ENCODE data around the gene OS9. TPM values are rescaled to one million over a fixed set of nuclear protein-coding genes. Genes with fewer than 3 reads are reported as not detected.
"Not testable (repeated sequence)": the region's sequence is repeated elsewhere in the genome, so short reads cannot be mapped to it uniquely, and the experiment has no call there.

OS9 gene, protein sequence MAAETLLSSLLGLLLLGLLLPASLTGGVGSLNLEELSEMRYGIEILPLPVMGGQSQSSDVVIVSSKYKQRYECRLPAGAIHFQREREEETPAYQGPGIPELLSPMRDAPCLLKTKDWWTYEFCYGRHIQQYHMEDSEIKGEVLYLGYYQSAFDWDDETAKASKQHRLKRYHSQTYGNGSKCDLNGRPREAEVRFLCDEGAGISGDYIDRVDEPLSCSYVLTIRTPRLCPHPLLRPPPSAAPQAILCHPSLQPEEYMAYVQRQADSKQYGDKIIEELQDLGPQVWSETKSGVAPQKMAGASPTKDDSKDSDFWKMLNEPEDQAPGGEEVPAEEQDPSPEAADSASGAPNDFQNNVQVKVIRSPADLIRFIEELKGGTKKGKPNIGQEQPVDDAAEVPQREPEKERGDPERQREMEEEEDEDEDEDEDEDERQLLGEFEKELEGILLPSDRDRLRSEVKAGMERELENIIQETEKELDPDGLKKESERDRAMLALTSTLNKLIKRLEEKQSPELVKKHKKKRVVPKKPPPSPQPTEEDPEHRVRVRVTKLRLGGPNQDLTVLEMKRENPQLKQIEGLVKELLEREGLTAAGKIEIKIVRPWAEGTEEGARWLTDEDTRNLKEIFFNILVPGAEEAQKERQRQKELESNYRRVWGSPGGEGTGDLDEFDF
- polyA plus RNA-seq (ENCODE audit: insufficient read length), result 212 TPM
- long read RNA-seq, donor 1, transcript OS9-220 (14 exons, 2,135 nt), result minor isoform, 8 of 306 reads
- long read RNA-seq, donor 1, transcript OS9-211 (2 exons, 700 nt), result minor isoform, 6 of 306 reads
- long read RNA-seq, donor 1, transcript OS9-202 (15 exons, 2,691 nt), result major isoform, 13 of 306 reads
- long read RNA-seq, donor 1, transcript OS9-216 (3 exons, 564 nt), result minor isoform, 8 of 306 reads
- long read RNA-seq, donor 1, partial matches to known transcripts, result 103 of 306 reads
- long read RNA-seq, donor 1, other reads (novel, unspliced or antisense), result 162 of 306 reads
- long read RNA-seq, donor 2, transcript OS9-220 (14 exons, 2,135 nt), result minor isoform, 5 of 85 reads
- long read RNA-seq, donor 2, transcript OS9-216 (3 exons, 564 nt), result major isoform, 12 of 85 reads
- long read RNA-seq, donor 2, transcript OS9-202 (15 exons, 2,691 nt), result minor isoform, 10 of 85 reads
- long read RNA-seq, donor 2, partial matches to known transcripts, result 43 of 85 reads
- long read RNA-seq, donor 2, other reads (novel, unspliced or antisense), result 5 of 85 reads
- long read RNA-seq, donor 3, transcript OS9-202 (15 exons, 2,691 nt), result minor isoform, 5 of 59 reads
- long read RNA-seq, donor 3, transcript OS9-208 (2 exons, 1,028 nt), result minor isoform, 8 of 59 reads
- long read RNA-seq, donor 3, transcript OS9-216 (3 exons, 564 nt), result major isoform, 9 of 59 reads
- long read RNA-seq, donor 3, transcript OS9-220 (14 exons, 2,135 nt), result minor isoform, 6 of 59 reads
- long read RNA-seq, donor 3, partial matches to known transcripts, result 26 of 59 reads
- long read RNA-seq, donor 3, other reads (novel, unspliced or antisense), result 0 of 59 reads
- long read RNA-seq, donor 4, partial matches to known transcripts, result 9 of 14 reads
- long read RNA-seq, donor 4, other reads (novel, unspliced or antisense), result 0 of 14 reads
- long read RNA-seq, donor 5, transcript OS9-216 (3 exons, 564 nt), result minor isoform, 9 of 131 reads
- long read RNA-seq, donor 5, transcript OS9-220 (14 exons, 2,135 nt), result minor isoform, 16 of 131 reads
- long read RNA-seq, donor 5, transcript OS9-201 (14 exons, 2,505 nt), result minor isoform, 5 of 131 reads
- long read RNA-seq, donor 5, transcript OS9-202 (15 exons, 2,691 nt), result major isoform, 27 of 131 reads
- long read RNA-seq, donor 5, partial matches to known transcripts, result 57 of 131 reads
- long read RNA-seq, donor 5, other reads (novel, unspliced or antisense), result 8 of 131 reads
- long read RNA-seq, donor 6, transcript OS9-220 (14 exons, 2,135 nt), result minor isoform, 11 of 94 reads
- long read RNA-seq, donor 6, transcript OS9-216 (3 exons, 564 nt), result major isoform, 18 of 94 reads
- long read RNA-seq, donor 6, transcript OS9-202 (15 exons, 2,691 nt), result minor isoform, 7 of 94 reads
- long read RNA-seq, donor 6, partial matches to known transcripts, result 52 of 94 reads
- long read RNA-seq, donor 6, other reads (novel, unspliced or antisense), result 0 of 94 reads
- long read RNA-seq, donor 7, transcript OS9-202 (15 exons, 2,691 nt), result minor isoform, 19 of 99 reads
- long read RNA-seq, donor 7, transcript OS9-216 (3 exons, 564 nt), result major isoform, 21 of 99 reads
- long read RNA-seq, donor 7, transcript OS9-220 (14 exons, 2,135 nt), result minor isoform, 8 of 99 reads
- long read RNA-seq, donor 7, transcript OS9-201 (14 exons, 2,505 nt), result minor isoform, 9 of 99 reads
- long read RNA-seq, donor 7, partial matches to known transcripts, result 24 of 99 reads
- long read RNA-seq, donor 7, other reads (novel, unspliced or antisense), result 6 of 99 reads
- long read RNA-seq, donor 8, transcript OS9-216 (3 exons, 564 nt), result major isoform, 8 of 51 reads
- long read RNA-seq, donor 8, transcript OS9-220 (14 exons, 2,135 nt), result minor isoform, 5 of 51 reads
- long read RNA-seq, donor 8, partial matches to known transcripts, result 26 of 51 reads
- long read RNA-seq, donor 8, other reads (novel, unspliced or antisense), result 7 of 51 reads

DNA sequence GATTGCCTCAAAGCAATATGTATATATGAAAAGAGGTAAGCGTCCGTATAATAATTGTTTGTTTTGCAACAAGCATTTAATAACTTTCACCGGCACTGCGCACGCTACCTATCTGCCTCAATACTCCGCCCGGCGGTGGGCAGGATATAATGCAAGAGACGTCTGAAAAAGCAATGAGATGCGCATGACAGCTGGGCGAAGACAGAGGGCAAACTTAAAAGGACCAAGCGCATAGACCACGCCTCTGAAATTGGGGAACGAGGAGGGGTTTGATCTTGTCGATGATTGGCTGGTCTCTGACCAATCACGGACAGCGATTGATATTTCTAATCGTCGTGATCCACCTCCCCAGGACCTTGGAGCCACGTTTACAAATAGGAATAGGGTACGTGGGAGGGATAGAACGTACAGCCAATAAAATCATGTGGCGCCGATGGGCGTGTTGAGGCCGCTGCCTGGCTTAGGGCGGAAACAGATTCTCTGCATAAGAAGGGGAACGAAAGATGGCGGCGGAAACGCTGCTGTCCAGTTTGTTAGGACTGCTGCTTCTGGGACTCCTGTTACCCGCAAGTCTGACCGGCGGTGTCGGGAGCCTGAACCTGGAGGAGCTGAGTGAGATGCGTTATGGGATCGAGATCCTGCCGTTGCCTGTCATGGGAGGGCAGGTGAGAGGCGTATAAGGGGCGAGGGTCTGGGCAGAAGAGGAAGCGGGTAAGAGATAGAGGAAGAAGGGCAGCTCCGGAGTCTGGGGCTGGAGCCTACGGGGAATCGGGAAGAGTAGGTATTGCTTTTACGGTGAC lies at the start of gene OS9:
OS9 (plus strand) TSS at position 474 of the 800 bp plus-strand sequence; CDS start at position 504, 30 bp downstream.
- peak; percentile 99 for DNase-seq

DNA sequence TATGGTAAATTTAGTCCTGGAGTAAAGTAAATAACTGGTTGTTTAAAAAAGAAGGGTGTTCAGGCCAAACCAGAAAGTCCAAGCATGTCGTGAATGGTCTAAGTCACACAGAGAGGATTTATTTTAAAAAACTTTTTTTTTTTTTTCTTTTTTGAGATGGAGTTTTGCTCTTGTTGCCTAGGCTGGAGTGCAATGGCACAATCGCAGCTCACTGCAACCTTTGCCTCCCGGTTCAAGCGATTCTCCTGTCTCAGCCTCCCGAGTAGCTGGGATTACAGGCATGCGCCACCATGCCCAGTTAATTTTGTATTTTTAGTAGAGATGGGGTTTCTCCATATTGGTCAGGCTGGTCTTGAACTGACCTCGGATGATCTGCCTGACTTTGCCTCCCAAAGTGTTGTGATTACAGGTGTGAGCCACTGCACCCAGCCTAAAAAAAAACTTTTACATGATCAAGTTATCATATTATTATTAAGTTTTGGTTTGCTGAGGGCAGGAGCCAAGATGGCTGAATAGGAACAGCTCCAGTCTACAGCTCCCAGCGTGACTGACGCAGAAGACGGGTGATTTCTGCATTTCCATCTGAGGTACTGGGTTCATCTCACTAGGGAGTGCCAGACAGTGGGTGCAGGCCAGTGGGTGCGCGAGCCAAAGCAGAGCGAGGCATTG lies 47.8 kb upstream of the OS9 start:
- DNase-seq, result peak; percentile 25

DNA sequence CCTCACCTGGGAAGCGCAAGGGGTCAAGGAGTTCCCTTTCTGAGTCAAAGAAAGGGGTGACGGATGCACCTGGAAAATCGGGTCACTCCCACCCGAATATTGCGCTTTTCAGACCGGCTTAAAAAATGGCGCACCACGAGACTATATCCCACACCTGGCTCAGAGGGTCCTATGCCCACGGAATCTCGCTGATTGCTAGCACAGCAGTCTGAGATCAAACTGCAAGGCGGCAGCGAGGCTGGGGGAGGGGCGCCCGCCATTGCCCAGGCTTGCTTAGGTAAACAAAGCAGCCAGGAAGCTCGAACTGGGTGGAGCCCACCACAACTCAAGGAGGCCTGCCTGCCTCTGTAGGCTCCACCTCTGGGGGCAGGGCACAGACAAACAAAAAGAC lies 47.3 kb upstream of the OS9 start:
- not testable (repeated sequence) for DNase-seq

DNA sequence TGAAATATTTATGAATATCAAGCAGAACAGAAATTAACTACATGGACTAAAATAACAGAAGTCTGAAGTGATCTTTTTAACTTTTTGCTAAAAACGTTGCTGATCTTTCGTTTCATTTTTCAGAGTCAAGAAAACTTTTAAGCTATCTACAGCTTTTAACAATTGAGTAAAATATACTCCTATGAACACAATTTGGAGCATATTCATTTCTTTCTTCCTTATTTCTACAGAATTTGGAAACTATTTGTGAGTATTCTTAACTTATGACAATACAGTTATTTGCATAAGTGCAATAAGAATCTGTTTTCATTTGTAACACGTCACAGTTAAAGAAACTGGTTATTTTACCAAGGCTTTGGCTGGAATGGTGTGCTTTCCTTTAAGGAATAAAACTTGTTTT lies 39.9 kb upstream of the OS9 start:
- no peak for DNase-seq

DNA sequence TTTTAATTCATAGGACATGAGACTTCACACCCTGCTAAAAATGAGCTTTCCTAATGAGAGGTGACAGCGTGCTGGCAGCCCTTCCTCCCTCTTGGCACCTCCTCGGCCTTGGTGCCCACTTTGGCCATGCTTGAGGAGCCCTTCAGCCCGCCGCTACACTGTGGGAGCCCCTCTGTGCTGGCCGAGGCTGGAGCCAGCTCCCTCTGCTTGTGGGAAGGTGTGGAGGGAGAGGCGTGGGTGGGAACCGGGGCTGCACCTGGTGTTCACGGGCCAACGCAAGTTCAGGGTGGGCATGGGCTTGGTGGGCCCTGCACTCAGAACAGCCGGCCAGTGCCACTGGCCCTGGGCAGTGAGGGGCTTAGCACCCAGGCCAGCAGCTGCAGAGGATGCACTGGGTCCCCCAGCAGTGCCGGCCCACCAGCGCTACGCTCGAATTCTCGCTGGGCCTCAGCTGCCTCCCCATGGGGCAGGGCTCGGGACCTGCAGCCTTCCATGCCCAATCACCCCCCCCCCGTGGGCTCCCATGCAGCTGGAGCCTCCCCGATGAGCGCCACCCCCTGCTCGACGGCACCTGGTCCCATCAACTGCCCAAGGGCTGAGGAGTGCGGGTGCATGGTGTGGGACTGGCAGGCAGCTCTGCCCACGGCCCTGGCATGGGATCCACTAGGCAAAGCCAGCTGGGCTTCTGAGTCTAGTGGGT lies 38.2 kb upstream of the OS9 start:
- DNase-seq, result no peak

DNA sequence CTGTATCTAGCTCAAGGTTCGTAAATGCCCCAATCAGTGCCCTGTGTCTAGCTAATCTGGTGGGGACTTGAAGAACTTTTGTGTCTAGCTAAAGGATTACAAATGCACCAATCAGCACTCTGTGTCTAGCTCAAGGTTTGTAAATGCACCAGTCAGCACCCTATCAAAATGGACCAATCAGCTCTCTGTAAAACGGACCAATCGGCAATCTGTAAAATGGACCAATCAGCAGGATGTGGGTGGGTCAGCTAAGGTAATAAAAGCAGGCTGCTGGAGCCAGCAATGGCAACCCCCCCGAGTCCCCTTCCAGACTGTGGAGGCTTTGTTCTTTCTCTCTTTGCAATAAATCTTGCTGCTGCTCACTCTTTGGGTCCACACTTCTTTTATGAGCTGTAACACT lies 37.5 kb upstream of the OS9 start:
- DNase-seq, result not testable (repeated sequence)

DNA sequence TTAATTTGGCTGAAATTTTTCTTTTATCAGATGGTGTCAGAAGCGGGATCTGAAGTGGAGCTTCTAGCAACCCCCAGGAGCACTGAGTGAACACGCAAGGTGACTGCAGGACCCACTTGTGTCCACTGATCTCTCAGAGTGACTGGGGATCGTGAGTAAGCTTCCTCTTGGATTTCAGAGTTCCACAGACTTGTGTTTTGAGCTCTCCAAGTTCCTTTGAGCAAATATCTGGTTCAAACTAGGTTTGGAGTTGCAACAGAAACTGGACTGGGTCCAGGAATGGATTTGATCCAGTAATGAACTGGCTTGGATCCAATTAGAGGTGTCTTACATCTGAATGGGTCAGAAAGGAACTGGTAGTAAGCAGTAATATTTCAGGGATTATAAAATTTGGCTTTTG lies 36.2 kb upstream of the OS9 start:
- DNase-seq, result no peak

DNA sequence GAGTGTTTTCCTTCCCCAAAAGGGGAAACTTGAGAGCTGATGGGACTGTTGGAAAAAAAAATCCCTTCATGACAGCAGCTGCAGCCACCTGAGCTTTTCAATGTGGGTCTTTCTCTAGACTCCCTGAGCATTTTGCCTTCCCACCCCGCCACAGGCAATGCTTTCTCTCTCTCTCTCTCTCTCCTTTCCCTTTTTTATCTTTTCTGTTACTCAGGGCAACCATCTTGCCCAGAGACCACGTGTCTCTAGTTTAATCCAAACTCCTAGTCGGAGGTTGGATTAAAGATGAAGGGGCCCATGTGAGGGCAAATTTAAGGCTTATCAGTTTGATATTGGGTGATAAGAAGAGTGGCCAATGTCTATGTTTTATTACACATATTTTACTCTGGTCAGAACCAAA lies 35.0 kb upstream of the OS9 start:
- no peak for DNase-seq

DNA sequence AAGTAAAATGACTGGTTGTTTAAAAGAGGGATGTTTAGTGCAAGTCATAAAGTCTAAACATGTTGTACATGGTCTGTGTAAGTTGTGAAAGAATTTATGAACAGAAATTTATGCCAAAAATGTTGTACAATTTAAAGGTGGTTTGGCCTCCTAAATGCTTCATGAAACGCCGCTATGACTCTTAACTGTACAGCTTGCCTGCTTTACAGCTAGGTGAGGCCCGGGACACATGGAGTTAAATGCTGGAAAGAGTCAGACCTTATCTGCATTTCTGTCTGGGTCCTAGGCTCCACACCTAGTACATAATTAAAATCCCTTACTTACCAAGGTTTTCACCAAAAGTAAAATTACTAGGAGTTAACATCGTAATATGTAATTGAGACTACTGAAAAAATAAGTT lies 32.6 kb upstream of the OS9 start:
- no peak for DNase-seq

DNA sequence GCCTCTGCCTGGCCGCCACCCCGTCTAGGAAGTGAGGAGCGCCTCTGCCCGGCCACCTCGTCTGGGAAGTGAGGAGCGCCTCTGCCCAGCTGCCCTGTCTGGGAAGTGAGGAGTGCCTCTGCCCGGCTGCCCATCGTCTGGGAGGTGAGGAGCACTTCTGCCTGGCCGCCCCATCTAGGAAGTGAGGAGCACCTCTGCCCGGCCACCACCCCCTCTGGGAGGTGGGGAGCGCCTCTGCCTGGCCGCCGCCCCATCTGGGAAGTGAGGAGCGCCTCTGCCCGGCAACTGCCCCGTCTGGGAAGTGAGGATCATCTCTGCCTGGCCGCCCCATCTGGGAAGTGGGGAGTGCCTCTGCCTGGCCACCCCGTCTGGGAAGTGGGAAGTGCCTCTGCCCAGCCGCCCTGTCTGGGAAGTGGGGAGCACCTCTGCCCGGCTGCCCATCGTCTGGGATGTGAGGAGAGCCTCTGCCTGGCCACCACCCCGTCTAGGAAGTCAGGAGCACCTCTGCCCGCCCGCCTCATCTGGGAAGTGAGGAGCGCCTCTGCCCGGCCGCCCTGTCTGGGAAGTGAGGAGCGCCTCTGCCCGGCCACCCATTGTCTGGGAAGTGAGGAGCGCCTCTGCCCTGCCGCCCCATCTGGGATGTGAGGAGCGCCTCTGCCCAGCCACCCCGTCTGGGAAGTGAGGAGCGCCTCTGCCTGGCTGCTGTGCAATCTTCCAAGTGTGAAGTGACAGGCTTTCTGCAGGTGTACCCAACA lies 28.7 kb upstream of the OS9 start:
- not testable (repeated sequence) for DNase-seq

DNA sequence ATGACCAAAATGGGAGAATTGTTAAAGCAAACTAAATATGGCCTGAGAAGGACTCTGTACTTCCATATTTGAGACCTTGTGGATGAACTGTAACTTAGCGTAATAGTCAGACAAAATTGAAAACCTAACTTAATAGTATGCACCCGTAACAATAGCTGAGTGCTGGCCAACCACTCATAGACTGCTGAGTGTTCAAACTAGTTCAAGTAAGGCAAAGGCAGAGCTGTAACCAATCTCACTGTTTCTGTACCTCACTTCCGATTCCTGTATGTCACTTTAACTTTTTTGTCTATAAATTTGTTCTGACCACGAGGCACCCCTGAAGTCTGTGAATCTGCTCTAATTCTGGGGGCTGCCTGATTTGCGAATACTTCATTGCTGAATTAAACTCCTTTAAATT lies 27.0 kb upstream of the OS9 start:
- DNase-seq, result no peak

DNA sequence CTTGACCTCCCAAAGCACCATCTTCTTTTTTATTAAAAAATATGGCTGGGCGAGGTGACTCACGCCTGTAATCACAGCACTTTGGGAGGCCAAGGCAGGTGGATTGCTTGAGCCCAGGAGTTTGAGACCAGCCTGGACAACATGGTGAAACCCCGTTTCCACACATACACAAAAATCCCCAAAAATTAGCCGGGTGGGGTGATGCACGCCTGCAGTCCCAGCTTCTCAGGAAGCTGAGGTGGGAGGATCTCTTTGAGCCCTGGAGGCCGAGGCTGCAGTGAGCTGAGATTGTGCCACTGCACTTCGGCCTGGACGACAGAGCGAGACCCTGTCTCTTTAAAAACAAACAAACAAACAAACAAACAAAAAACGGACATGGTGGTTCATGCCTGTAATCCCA lies 24.2 kb upstream of the OS9 start:
- DNase-seq, result not testable (repeated sequence)

DNA sequence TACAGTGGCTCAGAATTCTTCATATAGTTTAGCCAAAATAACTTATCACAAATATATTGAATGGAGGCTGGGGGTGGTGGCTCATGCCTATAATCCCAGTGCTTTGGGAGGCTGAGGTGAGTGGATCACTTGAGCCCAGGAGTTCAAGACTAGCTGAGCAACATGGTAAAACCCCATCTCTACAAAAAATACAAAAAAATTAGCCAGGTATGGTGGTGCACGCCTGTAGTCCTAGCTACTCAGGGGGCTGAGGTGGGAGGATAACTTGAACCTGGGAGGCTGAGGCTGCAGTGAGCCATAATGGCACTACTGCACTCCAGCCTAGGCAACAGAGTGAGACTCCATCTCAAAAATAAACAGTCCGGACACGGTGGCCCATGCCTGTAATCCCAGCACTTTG lies 22.1 kb upstream of the OS9 start:
- DNase-seq, result not testable (repeated sequence)

DNA sequence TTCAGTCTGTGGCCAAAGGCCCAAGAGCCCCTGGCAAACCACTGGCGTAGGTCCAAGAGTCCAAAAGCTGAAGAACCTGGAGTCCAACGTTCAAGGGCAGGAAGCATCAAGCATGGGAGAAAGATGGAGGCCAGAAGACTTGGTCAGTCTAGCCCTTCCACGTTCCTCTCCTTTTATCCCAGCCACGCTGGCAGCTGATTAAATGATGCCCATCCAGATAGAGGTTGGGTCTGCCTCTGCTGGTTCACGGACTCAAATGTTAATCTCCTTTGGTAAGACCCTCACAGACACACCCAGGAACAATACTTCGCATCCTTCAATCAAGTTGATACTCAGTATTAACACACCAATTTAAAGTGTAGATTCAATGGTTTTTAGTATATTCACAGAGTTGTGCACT lies 21.1 kb upstream of the OS9 start:
- no peak for DNase-seq

DNA sequence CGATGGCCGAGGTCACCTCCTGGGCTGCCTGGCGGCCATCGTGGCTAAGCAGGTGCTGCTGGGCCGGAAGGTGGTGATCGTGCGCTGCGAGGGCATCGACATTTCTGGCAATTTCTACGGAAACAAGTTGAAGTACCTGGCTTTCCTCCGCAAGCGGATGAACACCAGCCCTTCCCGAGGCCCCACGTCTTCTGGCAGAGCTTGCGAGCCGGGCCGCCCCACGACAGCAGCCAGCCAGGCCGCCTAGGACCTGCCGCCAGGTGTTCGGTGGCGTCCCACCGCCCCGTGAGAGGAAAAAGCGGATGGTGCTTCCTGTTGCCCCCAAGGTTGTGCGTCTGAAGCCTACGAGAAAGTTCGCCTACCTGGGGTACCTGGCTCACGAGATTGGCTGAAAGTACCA lies 19.2 kb upstream of the OS9 start:
- DNase-seq, result no peak

DNA sequence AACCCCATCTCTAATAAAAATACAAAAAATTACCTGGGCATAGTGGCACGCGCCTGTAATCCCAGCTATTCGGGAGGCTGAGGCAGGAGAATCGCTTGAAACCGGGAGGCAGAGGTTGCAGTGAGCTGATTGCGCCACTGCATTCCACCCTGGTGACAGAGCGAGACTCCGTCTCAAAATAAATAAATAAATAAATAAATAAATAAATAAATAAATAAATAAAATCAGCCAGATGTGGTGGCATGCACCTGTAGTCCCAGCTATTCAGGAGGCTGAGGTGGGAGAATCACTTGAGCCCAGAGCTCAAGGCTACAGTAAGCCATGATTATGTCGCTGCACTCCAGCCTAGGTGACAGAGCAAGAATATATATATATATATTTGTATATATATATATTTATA lies 16.0 kb upstream of the OS9 start:
- not testable (repeated sequence) for DNase-seq
